K562 (cell line): Measurements from ENCODE around the gene FOXO3B.
"Not testable (repeated sequence)": the region's sequence is repeated elsewhere in the genome, so short reads cannot be mapped to it uniquely, and the experiment has no call there.

Experiments used
- NR1H2 ChIP-seq: sonication (generic); formaldehyde crosslinking; IDR thresholded peaks from 2 replicates; pipeline ENCODE4 v1.4.0; 2020; ENCODE audit warnings: mild to moderate bottlenecking, missing genetic modification reagents
- REST ChIP-seq, 2 experiments: fragments of 450-650 bp; formaldehyde crosslinking in 1 of 2; IDR thresholded peaks; 2 replicates each; pipeline versions ENCODE4 v1.4.0 to v1.6.1; 2014 to 2020; ENCODE audit warnings: mild to moderate bottlenecking in 2 of 2, borderline replicate concordance in 1 of 2, low read depth in 1 of 2
- SP1 ChIP-seq: sonication (generic); formaldehyde crosslinking; IDR thresholded peaks from 2 replicates; pipeline ENCODE4 v1.8.1; 2022; ENCODE audit warnings: mild to moderate bottlenecking, missing genetic modification reagents

- not testable (repeated sequence) for TF ChIP-seq REST (IDR thresholded peaks at IDR 0.05; ENCODE audit: borderline replicate concordance); REST (CRISPR knock-in tag; IDR thresholded peaks at IDR 0.05; ENCODE audit: low read depth); SP1 (CRISPR knock-in tag); NR1H2 (CRISPR knock-in tag)
Measured at GRCh38 chr17:18695143-18695542, 13.0 kb upstream of the FOXO3B start.
